Muscle of back (tissue), 13 donors: Measurements from ENCODE around the gene PCDHA13. TPM values are rescaled to one million over a fixed set of nuclear protein-coding genes. Genes with fewer than 3 reads are reported as not detected.
A peak's percentile ranks its signal among the peaks of the same experiment; 100 is the strongest.
"Not testable (repeated sequence)": the region's sequence is repeated elsewhere in the genome, so short reads cannot be mapped to it uniquely, and the experiment has no call there.

Source experiments
- DNase-seq, 3 donors: peaks; one replicate each; pipeline versions ENCODE4 v3.0.0 to v3.0.0-alpha.2; 2013
- long read RNA-seq, 9 donors: transcript quantifications; one replicate each; lab custom pipeline, GENCODE V29; 2026
- polyA plus RNA-seq, 10 donors: library from polyadenylated mRNA; unstranded; fragments of 120-200 nt; gene quantifications; one replicate each; pipeline ENCODE4 v1.2.1, GENCODE V29; 2013; ENCODE audit not compliant: insufficient read length in 10 of 10

PCDHA13 gene
- under 1 TPM in 5 of 10 donors, not detected in 5; 0.04 to 0.22 (median 0.12) TPM for polyA plus RNA-seq
- long read RNA-seq, donor 1: 0 reads
- long read RNA-seq, donor 2: 0 reads
- long read RNA-seq, donor 3: 0 reads
- long read RNA-seq, donor 4: 0 reads
- long read RNA-seq, donor 5: 0 reads
- long read RNA-seq, donor 6: 0 reads
- long read RNA-seq, donor 7: 0 reads
- long read RNA-seq, donor 8: 0 reads
- long read RNA-seq, donor 9: 0 reads

- peak in 1 of 3 donors; percentile 11 for DNase-seq
Observed at GRCh38 chr5:140881889-140882590, at the start of gene PCDHA13. PCDHA13 (plus strand) TSS chr5:140882124; CDS start chr5:140882269, 145 bp downstream.

DNA sequence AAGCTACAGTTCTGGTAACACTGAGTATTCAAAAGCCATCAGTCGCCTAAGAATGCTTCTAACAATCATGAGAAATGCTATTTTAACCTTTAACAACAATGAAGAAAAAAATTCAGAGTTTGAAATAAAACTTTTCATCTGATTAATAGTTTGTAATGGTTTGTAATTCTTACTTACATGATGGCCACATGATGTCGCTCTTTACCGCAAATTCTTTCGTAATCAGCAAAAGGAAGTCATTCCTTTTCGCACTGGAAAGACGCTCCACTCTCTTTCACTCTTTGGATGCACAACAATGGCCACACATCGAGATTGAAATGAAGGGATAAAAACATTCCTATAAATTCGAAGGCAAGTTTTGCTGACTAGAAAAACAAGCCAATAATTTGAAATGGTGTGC lies 47.9 kb upstream of the PCDHA13 start, which contains the start of gene PCDHA7:
PCDHA7 (plus strand) TSS at position 277 of the 400 bp plus-strand sequence; CDS start at position 392, 115 bp downstream.
- peak in 1 of 3 donors; percentile 5 for DNase-seq

- not testable (repeated sequence) for DNase-seq
Observed at GRCh38 chr5:140834439-140835008, 47.4 kb upstream of the PCDHA13 start.

DNA sequence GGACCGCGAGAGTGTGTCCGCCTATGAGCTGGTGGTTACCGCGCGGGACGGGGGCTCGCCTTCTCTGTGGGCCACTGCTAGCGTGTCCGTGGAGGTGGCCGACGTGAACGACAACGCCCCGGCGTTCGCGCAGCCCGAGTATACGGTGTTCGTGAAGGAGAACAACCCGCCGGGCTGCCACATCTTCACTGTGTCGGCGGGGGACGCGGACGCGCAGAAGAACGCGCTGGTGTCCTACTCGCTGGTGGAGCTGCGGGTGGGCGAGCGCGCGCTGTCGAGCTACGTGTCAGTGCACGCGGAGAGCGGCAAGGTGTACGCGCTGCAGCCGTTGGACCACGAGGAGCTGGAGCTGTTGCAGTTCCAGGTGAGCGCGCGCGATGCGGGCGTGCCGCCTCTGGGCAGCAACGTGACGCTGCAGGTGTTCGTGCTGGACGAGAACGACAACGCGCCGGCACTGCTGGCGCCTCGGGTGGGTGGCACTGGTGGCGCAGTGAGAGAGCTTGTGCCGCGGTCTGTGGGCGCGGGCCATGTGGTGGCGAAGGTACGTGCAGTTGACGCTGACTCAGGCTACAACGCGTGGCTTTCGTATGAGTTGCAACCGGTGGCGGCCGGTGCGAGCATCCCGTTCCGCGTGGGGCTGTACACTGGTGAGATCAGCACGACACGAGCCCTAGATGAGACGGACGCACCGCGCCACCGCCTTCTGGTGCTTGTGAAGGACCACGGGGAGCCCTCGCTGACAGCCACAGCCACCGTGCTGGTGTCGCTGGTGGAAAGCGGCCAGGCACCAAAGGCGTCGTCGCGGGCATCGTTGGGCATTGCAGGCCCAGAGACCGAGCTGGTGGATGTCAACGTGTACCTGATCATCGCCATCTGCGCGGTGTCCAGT lies 46.1 kb upstream of the PCDHA13 start:
- DNase-seq: no peak

- DNase-seq: no peak
Observed at GRCh38 chr5:140840978-140841962, 40.7 kb upstream of the PCDHA13 start, which contains the start of gene PCDHA8. PCDHA8 (plus strand) TSS chr5:140841187; CDS start chr5:140841322, 135 bp downstream.

GRCh38 chr5:140842798-140843733 lies 38.9 kb upstream of the PCDHA13 start:
- DNase-seq: no peak

DNA sequence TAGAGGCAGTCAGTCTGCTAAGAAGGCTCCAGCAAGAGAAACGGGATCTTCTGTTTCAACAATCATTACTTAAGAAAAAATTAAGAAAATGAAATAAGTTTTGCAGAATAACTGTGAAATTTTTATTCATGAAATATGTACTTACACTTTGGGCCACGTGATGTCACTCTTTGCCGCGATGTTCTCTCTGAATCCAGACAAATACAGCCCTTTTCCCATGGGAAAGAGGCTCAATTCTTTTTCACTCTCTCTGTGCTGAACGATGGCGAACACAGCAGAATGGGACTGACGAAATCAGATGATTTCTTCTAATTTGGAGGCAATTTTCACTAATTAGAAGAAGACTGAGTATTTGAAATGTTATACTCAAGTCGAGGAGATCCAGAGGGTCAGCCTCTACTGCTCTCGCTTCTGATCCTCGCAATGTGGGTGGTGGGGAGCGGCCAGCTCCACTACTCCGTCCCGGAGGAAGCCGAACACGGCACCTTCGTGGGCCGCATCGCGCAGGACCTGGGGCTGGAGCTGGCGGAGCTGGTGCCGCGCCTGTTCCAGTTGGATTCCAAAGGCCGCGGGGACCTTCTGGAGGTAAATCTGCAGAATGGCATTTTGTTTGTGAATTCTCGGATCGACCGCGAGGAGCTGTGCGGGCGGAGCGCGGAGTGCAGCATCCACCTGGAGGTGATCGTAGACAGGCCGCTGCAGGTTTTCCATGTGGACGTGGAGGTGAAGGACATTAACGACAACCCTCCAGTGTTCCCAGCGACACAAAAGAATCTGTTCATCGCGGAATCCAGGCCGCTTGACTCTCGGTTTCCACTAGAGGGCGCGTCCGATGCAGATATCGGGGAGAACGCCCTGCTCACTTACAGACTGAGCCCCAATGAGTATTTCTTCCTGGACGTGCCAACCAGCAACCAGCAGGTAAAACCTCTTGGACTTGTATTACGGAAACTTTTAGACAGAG lies 33.5 kb upstream of the PCDHA13 start, which contains the start of gene PCDHA9:
PCDHA9 (plus strand) TSS at position 244 of the 964 bp plus-strand sequence; CDS start at position 358, 114 bp downstream.
- DNase-seq: not testable (repeated sequence)

- DNase-seq: not testable (repeated sequence)
Observed at GRCh38 chr5:140849831-140850634, 31.9 kb upstream of the PCDHA13 start.

- DNase-seq: no peak
Observed at GRCh38 chr5:140855772-140856674, 25.9 kb upstream of the PCDHA13 start, which contains the start of gene PCDHA10. PCDHA10 (plus strand) TSS chr5:140855897; CDS start chr5:140856049, 152 bp downstream.

GRCh38 chr5:140857177-140857986 lies 24.5 kb upstream of the PCDHA13 start:
- DNase-seq: no peak

- DNase-seq: no peak
Observed at GRCh38 chr5:140857987-140858240, 24.0 kb upstream of the PCDHA13 start.

DNA sequence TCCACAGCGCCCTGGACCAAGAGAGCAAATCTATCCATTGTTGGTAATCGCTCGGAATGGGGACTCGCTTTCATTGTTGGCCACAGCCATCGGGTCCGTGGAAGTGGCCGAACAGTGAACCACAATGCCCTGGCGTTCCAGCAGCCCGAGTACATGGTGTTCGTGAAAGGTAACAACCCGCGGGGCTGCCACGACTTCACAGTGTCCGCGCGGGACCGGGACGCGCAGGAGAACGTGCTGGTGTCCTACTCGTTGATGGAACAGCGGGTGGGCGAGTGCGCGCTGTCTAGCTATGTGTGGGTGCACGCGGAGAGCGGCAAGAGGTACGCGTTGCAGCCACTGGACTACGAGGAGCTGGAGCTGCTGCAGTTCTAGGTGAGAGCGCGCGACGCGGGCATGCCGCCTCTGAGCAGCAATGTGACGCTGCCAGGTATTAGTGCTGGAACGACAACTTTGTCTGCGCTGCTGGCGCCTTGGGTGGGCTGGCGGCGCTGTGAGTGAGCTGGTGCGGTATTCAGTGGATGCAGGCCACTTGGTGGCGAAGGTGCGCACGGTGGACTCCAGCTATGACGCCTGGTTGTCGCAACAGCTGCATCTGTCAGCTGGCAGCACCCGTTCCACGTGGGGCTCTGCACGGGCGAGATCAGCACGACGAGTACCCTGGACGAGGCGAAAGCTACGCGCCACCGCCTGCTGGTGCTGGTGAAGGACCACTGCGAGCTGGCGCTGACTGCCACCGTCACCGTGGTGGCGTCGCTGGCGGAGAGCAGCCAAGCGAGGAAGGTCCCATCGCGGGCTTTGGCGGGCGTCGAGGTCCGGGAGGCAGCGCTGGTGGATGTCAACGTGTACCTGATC lies 19.3 kb upstream of the PCDHA13 start:
- DNase-seq: no peak

- no peak for DNase-seq
Observed at GRCh38 chr5:140868721-140869554, 13.0 kb upstream of the PCDHA13 start, which contains the start of gene PCDHA11. PCDHA11 (plus strand) TSS chr5:140868957; CDS start chr5:140869104, 147 bp downstream.
